Tibial nerve (tissue), 4 donors: ENCODE data around the gene ASCC1.

Experiments
- CTCF ChIP-seq, 5 experiments: fragments of 200-600 bp in 3 of 5; fragments of 450-650 bp in 2 of 5; sonication (generic) in 3 of 5; IDR thresholded peaks; one replicate each; pipeline ENCODE4 v1.5.1; 2016 to 2019; ENCODE audit warnings: antibody characterized with exemption in 5 of 5, mild to moderate bottlenecking in 3 of 5, moderate library complexity in 2 of 5
- EP300 ChIP-seq, 2 donors: sonication (generic); formaldehyde crosslinking; IDR thresholded peaks; one replicate each; pipeline ENCODE4 v1.6.1; 2017; ENCODE audit warnings: antibody characterized with exemption in 2 of 2, mild to moderate bottlenecking in 1 of 2
- POLR2A ChIP-seq, 2 donors: fragments of 450-650 bp; IDR thresholded peaks; one replicate each; pipeline ENCODE4 v1.6.1; 2017; ENCODE audit warnings: antibody characterized with exemption in 2 of 2, mild to moderate bottlenecking in 2 of 2, moderate library complexity in 2 of 2

DNA sequence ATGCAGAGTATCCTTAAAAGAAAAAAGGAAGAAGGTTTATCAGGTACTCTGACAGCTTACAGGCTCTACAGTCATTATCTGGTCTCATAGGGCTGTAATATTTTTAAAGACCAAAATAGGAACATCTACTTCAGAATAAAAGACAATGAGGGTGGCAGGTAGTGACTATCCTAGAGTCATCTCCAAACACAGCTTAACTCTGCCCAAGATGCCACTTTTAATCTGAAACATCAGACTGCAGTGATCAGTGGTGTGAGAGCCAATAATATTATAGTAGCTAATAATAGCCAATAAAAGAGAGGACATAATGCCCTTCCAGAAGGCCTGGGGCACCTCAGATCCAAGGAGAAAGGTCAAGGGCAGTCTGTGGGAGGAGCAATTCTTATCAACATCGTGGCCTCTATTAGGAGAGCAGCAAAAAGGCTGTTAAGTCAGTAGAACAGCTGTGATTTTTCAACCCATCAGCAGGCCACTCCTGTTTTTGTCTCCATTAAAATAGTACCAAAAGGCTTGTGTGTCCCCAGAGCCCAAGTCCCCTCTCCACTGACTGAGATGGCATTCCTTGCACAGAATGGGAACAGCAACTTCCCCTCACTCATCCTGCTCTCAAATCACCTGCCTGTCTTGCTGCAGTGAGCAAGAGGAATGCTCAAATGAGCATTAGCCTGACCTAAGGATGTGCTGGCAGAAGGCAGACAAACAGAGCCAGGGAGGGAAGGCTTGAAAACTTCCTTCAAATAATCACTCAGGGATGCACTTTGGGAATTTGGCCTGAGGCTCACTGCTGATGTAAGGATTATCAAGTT is 107.0 kb downstream of the ASCC1 start:
- TF ChIP-seq CTCF (IDR thresholded peaks at IDR 0.05) (no peak), EP300 (IDR thresholded peaks at IDR 0.05) (no peak), POLR2A (IDR thresholded peaks at IDR 0.05) (no peak)
